GM18511 (cell line): Measurements from ENCODE around the gene HNRNPDL.
"Not testable (repeated sequence)": the region's sequence is repeated elsewhere in the genome, so short reads cannot be mapped to it uniquely, and the experiment has no call there.

ENCODE experiments used
- ATAC-seq: cut with Tn5 transposase; IDR thresholded peaks from one replicate; pipeline ENCODE4 v1.9.1; 2021; ENCODE audit warnings: mild to moderate bottlenecking, moderate library complexity; ENCODE audit not compliant: unreplicated experiment

The HNRNPDL gene

DNA sequence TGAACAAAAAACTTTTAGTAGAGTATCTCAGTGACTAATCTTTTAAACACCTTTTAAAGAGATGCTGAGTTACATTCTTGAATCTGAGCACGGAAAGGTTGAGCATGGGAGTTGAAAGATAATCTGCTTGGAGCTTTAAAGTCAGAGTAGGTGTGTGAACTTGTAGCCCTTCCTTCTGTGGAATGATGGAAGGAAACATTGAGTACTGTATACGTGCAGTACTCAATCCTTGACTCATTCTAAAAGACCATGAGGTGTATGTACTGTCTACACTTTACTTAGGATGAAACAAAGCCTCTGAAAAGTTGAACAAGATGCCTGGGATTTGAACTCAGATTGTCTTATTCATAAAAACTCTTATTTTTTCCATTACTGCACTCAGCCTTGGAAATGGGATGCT lies 3.5 kb upstream of the HNRNPDL start:
- no peak for ATAC-seq

- ATAC-seq, result no peak
Observed at GRCh38 chr4:82432596-82432995, 2.3 kb upstream of the HNRNPDL start.

GRCh38 chr4:82431831-82432230 lies 1.6 kb upstream of the HNRNPDL start:
- no peak for ATAC-seq

GRCh38 chr4:82430964-82431745 lies 893 bp upstream of the HNRNPDL start:
- peak; percentile 6 for ATAC-seq

DNA sequence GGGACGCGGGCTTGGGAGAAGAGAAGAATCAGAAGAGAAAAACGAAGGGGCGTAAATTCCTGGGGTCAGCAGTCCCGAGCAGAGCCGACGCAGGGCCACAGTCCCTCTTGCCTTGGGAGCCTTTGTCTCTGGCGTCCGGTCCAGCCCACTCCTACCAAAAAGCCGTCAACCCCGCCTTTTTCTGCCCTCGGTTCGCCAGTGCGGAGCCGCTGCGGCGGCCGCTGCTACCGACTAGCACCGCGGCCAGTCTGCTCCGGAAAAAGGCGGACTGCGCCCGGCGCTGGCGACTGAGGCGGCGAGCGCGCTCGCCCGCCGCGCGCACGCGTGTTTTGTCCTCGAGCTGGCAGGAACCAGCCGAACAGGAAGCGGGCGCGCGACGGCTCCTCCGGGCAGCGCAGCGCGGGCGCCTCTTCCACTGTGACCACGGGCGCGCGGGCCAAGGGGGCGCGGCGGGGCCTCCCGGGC lies 502 bp downstream of the HNRNPDL start:
- peak; percentile 10 for ATAC-seq

GRCh38 chr4:82428969-82429727 lies 1.1 kb downstream of the HNRNPDL start:
- ATAC-seq, result peak; percentile 49

DNA sequence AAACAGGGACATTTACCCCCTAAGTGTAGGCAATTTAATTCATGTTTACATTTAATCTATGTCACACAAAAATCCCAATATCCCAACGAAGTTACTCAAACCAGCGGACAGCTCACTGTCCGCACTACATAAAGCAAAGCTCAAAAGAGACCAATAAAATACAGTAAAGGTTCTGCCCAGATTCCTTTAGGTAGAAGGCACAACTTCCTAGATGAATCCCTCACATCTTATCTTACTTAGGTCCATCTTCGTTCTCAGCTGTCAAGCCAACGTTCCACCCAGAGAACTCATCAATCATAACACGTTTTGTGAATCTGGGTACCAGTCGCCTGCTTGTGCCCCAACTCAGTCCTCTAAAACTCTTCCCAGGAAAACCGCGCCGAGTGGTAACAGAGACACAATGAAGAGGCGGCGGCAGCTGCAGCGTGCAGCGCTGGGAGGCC lies 1.7 kb downstream of the HNRNPDL start:
- no peak for ATAC-seq

- no peak for ATAC-seq
Observed at GRCh38 chr4:82425478-82425877, 4.8 kb downstream of the HNRNPDL start.

DNA sequence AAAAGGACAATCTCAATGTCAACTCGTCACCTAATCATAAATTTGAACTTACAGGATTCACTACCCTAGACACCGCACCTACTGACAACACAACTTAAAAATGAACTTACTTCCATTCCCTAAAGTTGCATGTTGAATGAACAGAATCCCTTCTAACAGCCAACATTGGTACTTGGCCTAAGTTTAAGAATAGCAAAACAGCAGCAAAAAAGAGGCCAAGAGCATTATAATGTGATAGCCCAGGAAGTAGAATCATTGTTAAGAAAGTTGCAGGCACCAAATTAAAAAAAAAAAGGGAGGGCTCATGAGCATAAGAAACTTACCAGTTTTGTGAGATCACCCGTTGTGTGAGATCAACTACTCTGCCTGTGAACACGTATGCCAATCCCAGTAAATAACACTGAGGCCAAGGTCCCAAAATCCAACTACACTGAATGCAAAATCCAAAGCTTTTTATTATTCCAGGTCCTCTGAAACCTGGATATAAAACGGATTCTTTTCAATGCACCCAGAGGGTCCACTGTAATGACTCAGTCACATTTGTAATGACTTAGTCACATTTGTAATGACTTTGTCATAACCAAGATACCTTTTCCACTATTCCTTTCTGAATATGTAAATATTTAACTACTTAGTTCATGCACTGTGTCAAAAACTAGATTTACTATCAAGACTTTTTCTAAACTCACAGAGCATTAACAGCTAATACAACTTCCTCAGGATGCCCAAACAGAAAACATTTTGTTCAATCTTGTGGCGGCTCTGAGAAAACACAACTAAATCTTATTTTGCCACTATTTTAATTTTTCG lies 6.8 kb downstream of the HNRNPDL start:
- ATAC-seq, result no peak

DNA sequence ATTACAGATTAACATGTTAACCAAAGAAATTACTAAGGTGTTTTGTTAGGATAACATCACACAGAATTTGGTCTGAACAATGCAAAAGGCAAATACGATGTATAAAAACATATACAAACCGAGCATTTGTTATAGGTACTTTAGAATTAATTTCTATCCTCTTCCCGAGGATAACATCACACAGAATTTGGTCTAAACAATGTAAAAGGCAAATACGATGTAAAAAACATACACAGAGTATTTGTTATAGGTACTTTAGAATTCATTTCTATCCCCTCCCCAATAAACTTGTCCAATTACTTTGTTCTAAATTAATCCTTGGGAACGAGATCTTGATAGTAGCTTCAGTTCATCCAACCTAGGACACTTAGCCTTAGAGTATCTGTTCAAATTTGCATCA lies 7.6 kb downstream of the HNRNPDL start:
- ATAC-seq, result no peak

- no peak for ATAC-seq
Observed at GRCh38 chr4:82421796-82422560, 8.3 kb downstream of the HNRNPDL start.

DNA sequence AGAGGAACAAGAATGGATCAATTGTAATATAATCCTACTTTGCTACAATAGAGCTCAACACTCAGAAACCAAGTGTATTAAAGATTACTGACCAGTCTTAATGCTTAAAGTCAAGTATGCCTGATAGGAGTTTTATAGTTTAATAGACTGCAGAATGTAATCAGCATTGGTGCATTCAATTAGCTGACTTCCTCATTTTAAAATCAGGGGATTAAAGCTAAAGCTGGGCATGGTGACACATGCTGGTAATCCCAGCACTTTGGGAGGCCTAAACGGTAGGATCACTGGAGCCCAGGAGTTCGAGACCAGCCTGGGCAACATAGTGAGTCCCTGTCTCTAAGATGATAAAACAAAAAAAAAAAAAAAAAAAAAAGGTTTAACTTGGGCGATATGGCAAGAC lies 10.8 kb downstream of the HNRNPDL start:
- ATAC-seq, result no peak

GRCh38 chr4:82415922-82416365 lies 14.3 kb downstream of the HNRNPDL start:
- no peak for ATAC-seq

- not testable (repeated sequence) for ATAC-seq
Observed at GRCh38 chr4:82415061-82415460, 15.2 kb downstream of the HNRNPDL start.

- no peak for ATAC-seq
Observed at GRCh38 chr4:82403725-82404124, 26.5 kb downstream of the HNRNPDL start.

DNA sequence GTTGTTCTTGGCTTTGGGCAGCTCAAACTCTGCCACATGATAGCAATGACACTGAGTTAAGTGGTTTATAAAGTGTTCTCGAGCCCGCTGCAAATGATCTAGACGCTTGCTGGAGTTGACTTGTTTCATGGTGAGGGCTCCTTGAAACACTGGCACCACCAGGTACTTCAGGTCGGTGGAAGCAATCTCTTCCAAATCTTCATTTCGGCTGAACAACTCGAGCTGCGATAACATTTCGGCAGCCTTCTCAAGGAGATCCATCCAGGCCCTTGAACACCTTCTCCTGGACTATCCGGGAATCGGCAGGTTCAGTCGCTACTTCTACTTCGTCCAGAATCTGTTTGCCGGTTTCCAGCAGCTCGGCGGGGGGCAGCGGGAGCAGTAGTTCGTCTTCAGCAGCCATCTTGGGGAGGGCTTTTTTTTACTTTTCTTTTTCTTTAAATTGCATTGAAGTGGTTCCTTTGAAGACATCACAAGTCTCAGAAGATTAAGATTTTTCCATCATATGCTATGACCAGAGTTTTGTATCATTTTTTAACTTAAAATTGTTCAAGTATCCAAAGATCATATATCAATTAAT lies 28.0 kb downstream of the HNRNPDL start:
- no peak for ATAC-seq

DNA sequence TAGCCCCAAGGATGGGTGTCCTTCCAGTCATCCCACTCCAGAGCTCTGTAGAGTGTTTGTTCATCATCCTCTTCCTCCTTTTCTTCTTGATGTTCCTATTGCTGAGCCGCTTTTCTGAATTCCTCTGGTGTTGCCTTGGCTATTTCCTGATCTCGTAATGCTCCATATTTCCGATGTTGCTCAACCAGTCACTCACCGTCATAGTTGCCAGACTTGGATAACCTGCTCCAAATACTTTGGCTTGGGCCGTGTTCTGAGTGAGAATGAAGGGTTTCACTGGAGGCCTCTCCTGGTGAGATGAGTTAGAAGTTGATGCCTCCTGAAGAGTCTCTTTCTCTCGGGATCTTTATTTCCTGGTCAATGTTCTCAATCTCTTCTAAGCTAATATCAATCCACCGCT lies 28.7 kb downstream of the HNRNPDL start:
- no peak for ATAC-seq

- peak; percentile 54 for ATAC-seq
Observed at GRCh38 chr4:82398263-82398662, 32.0 kb downstream of the HNRNPDL start.

GRCh38 chr4:82397527-82397926 lies 32.7 kb downstream of the HNRNPDL start:
- ATAC-seq, result no peak

DNA sequence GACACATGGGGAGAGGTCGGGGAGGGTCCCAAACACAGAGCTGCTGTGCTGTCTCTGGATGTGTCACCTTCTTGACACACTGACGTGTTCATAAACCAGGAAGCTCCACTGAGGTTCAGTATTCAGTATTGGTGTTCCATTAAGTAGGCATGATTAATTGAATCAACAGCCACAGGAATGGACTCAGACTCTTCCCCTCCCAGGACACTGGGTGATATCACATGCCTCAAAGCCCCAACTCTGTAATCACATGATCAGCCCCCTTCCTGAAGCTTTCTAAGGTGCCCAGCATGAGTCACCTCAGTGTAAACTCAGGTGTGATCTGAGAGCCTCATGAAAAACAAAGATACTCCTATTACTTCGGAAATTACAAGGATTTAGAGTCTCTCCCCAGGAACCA lies 35.4 kb downstream of the HNRNPDL start:
- ATAC-seq, result no peak
